Measurements from ENCODE around the gene CTNNA3.

DNA sequence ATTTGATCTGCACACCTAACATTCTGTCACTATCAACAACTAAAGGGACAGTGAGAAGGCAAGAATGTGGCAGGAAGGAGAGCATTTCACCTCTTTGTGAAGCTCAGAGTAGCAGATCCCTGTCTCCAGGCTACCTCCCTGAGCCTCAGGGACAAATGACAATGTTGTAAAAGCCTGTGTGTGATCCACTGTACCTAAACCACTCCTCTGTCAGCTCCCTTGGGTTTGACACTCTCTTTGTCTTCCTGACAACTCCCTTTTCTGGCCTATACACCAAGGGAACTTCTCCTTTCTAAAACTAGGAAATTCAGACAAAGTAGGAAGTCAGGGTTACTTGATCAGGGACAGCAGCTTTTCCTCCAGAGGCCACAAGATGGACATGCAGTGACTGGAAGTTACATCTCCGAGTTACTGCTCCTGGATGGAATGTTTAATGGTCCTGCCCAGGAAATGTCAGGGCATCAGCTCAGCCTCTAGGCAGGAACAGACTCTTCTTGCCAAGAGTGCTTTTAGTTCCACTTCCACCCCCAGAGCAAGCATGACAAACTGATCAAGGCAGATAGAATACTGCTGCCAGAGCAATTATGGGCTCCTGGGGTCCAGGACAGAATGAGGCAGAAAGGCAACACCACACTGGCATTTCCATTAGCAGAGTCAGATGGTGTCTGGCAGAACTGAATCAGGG, 1784.7 kb downstream of the CTNNA3 start:
- TF ChIP-seq SP1 (IDR thresholded peaks at IDR 0.05) (no peak), TAF1 (conservative IDR thresholded peaks at IDR 0.05) (no peak), JUND (IDR thresholded peaks at IDR 0.05) (no peak), YY1 (IDR thresholded peaks at IDR 0.05) (no peak), GABPA (IDR thresholded peaks at IDR 0.05 in 1 of 2, conservative IDR thresholded peaks at IDR 0.05 in 1 of 2) (no peak)
- TF ChIP-seq, protein P1, sequence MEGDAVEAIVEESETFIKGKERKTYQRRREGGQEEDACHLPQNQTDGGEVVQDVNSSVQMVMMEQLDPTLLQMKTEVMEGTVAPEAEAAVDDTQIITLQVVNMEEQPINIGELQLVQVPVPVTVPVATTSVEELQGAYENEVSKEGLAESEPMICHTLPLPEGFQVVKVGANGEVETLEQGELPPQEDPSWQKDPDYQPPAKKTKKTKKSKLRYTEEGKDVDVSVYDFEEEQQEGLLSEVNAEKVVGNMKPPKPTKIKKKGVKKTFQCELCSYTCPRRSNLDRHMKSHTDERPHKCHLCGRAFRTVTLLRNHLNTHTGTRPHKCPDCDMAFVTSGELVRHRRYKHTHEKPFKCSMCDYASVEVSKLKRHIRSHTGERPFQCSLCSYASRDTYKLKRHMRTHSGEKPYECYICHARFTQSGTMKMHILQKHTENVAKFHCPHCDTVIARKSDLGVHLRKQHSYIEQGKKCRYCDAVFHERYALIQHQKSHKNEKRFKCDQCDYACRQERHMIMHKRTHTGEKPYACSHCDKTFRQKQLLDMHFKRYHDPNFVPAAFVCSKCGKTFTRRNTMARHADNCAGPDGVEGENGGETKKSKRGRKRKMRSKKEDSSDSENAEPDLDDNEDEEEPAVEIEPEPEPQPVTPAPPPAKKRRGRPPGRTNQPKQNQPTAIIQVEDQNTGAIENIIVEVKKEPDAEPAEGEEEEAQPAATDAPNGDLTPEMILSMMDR (IDR thresholded peaks at IDR 0.05; ENCODE audit: low read depth, low read length, missing input control), result no peak
- TF ChIP-seq, protein P2, sequence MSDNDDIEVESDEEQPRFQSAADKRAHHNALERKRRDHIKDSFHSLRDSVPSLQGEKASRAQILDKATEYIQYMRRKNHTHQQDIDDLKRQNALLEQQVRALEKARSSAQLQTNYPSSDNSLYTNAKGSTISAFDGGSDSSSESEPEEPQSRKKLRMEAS (IDR thresholded peaks at IDR 0.05), result no peak
- TF ChIP-seq, protein P3, sequence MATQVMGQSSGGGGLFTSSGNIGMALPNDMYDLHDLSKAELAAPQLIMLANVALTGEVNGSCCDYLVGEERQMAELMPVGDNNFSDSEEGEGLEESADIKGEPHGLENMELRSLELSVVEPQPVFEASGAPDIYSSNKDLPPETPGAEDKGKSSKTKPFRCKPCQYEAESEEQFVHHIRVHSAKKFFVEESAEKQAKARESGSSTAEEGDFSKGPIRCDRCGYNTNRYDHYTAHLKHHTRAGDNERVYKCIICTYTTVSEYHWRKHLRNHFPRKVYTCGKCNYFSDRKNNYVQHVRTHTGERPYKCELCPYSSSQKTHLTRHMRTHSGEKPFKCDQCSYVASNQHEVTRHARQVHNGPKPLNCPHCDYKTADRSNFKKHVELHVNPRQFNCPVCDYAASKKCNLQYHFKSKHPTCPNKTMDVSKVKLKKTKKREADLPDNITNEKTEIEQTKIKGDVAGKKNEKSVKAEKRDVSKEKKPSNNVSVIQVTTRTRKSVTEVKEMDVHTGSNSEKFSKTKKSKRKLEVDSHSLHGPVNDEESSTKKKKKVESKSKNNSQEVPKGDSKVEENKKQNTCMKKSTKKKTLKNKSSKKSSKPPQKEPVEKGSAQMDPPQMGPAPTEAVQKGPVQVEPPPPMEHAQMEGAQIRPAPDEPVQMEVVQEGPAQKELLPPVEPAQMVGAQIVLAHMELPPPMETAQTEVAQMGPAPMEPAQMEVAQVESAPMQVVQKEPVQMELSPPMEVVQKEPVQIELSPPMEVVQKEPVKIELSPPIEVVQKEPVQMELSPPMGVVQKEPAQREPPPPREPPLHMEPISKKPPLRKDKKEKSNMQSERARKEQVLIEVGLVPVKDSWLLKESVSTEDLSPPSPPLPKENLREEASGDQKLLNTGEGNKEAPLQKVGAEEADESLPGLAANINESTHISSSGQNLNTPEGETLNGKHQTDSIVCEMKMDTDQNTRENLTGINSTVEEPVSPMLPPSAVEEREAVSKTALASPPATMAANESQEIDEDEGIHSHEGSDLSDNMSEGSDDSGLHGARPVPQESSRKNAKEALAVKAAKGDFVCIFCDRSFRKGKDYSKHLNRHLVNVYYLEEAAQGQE (IDR thresholded peaks at IDR 0.05), result no peak
- TF ChIP-seq, protein P4, sequence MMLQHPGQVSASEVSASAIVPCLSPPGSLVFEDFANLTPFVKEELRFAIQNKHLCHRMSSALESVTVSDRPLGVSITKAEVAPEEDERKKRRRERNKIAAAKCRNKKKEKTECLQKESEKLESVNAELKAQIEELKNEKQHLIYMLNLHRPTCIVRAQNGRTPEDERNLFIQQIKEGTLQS (IDR thresholded peaks at IDR 0.05), result no peak
